ENCODE results near the gene ELAC2.
"Not testable (repeated sequence)": the region's sequence is repeated elsewhere in the genome, so short reads cannot be mapped to it uniquely, and the experiment has no call there.

Gene ELAC2

GRCh38 chr17:12987120-12987519, 30.7 kb downstream of the ELAC2 start:
- no peak for DNase-seq

GRCh38 chr17:12985431-12986293, 32.2 kb downstream of the ELAC2 start:
- DNase-seq, result no peak

GRCh38 chr17:12983991-12984884, 33.6 kb downstream of the ELAC2 start:
- no peak for DNase-seq

- peak; percentile 49 for DNase-seq
Measured at GRCh38 chr17:12982224-12982623, 35.6 kb downstream of the ELAC2 start.

- no peak for DNase-seq
Measured at GRCh38 chr17:12979826-12980500, 37.9 kb downstream of the ELAC2 start.

GRCh38 chr17:12979246-12979645, 38.6 kb downstream of the ELAC2 start:
- DNase-seq, result no peak

GRCh38 chr17:12978787-12979186, 39.0 kb downstream of the ELAC2 start:
- not testable (repeated sequence) for DNase-seq

GRCh38 chr17:12977008-12977751, 40.6 kb downstream of the ELAC2 start:
- DNase-seq, result no peak

- DNase-seq, result no peak
Measured at GRCh38 chr17:12974005-12974531, 43.8 kb downstream of the ELAC2 start.

GRCh38 chr17:12973496-12974004, 44.3 kb downstream of the ELAC2 start:
- DNase-seq, result no peak

- DNase-seq, result no peak
Measured at GRCh38 chr17:12967962-12968361, 49.9 kb downstream of the ELAC2 start.

- DNase-seq, result no peak
Measured at GRCh38 chr17:12966413-12966812, 51.4 kb downstream of the ELAC2 start.

- DNase-seq, result no peak
Measured at GRCh38 chr17:12965988-12966387, 51.8 kb downstream of the ELAC2 start.

GRCh38 chr17:12964840-12965239, 53.0 kb downstream of the ELAC2 start:
- DNase-seq, result no peak

- DNase-seq, result no peak
Measured at GRCh38 chr17:12964162-12964561, 53.7 kb downstream of the ELAC2 start.

- no peak for DNase-seq
Measured at GRCh38 chr17:12963505-12963904, 54.3 kb downstream of the ELAC2 start.

GRCh38 chr17:12961655-12962054, 56.2 kb downstream of the ELAC2 start:
- DNase-seq, result no peak

- no peak for DNase-seq
Measured at GRCh38 chr17:12959441-12959840, 58.4 kb downstream of the ELAC2 start.

- no peak for DNase-seq
Measured at GRCh38 chr17:12958786-12959185, 59.0 kb downstream of the ELAC2 start.

GRCh38 chr17:12955521-12955920, 62.3 kb downstream of the ELAC2 start:
- DNase-seq, result no peak

- no peak for DNase-seq
Measured at GRCh38 chr17:12953156-12953555, 64.7 kb downstream of the ELAC2 start.

GRCh38 chr17:12952012-12952411, 65.8 kb downstream of the ELAC2 start:
- DNase-seq, result no peak
